NB4 (cell line): ENCODE data around the gene ZPR1.

ENCODE experiments used
- CTCF ChIP-seq: IDR thresholded peaks from one replicate; pipeline ENCODE4 v1.5.1; 2012; ENCODE audit warnings: low read depth, low read length
- MAX ChIP-seq: IDR thresholded peaks from 2 replicates; pipeline ENCODE4 v1.6.1; 2011; ENCODE audit warnings: low read depth, low read length
- POLR2A ChIP-seq: IDR thresholded peaks from 2 replicates; pipeline ENCODE4 v1.6.1; 2011; ENCODE audit warnings: mild to moderate bottlenecking; ENCODE audit not compliant: insufficient read length; ENCODE audit errors: extremely low read depth

- TF ChIP-seq CTCF (no peak), POLR2A (no peak), MAX (no peak)
Measured at GRCh38 chr11:116788975-116789374, 1.2 kb upstream of the ZPR1 start.
